ENCODE results near the gene ARMH4.

GRCh38 chr14:58060077-58060476 is 91.9 kb downstream of the ARMH4 start:
- TF ChIP-seq CTCF (IDR thresholded peaks at IDR 0.05; ENCODE audit: borderline replicate concordance, extremely low read depth, low read length, poor library complexity, severe bottlenecking) (no peak), EZH2 (IDR thresholded peaks at IDR 0.05; ENCODE audit: borderline replicate concordance, low read depth, low read length, severe bottlenecking) (no peak)

Data from DND-41 (cell line).